ENCODE measurements around the gene MYLK.

MYLK gene

GRCh38 chr3:123638936-123639689 lies 245.0 kb downstream of the MYLK start:
- no peak for TF ChIP-seq GABPA (IDR thresholded peaks at IDR 0.05; ENCODE audit: low read depth)
- no peak for TF ChIP-seq POLR2AphosphoS5 (IDR thresholded peaks at IDR 0.05; ENCODE audit: low read depth)
- no peak for TF ChIP-seq REST (IDR thresholded peaks at IDR 0.05; ENCODE audit: insufficient replicate concordance, low read depth)
- TF ChIP-seq CTCF (IDR thresholded peaks at IDR 0.05; ENCODE audit: insufficient read depth, low read length), result no peak
- TF ChIP-seq SPI1 (IDR thresholded peaks at IDR 0.05; ENCODE audit: borderline replicate concordance, low read depth), result no peak
- DNase-seq (ENCODE audit: low read depth in 1 of 2, low spot score in 1 of 2), result no peak
- Histone ChIP-seq H3K27me3 (ENCODE audit: insufficient read depth, poor library complexity, severe bottlenecking) (no peaks in the 10 kb centered on the region), H3K27ac (replicated peaks) (no peak overlapping the region), H3K4me3 (replicated peaks; ENCODE audit: insufficient read depth, low read length) (no peak overlapping the region)

DNA sequence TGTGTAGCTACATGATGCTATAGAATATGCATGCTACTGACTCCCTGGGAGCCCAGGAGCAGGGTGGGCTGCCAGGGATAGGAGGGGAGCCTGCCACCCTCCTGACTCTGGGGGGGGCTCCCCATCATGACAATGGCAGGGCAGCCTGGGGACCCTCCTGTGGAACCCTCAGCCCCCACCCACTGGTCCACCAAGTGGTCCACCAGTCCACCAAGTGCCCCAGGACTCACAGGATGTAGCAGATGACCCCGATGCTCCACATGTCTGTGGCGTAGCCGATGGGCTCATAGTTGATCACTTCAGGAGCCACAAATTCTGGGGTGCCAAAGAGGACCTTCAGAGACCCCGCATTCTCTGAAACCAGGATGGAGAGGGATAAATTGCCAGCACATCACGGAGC lies 246.3 kb downstream of the MYLK start:
- TF ChIP-seq CTCF (IDR thresholded peaks at IDR 0.05; ENCODE audit: insufficient read depth, low read length) (no peak), GABPA (IDR thresholded peaks at IDR 0.05; ENCODE audit: low read depth) (no peak), POLR2AphosphoS5 (IDR thresholded peaks at IDR 0.05; ENCODE audit: low read depth) (no peak), SPI1 (IDR thresholded peaks at IDR 0.05; ENCODE audit: borderline replicate concordance, low read depth) (no peak), REST (IDR thresholded peaks at IDR 0.05; ENCODE audit: insufficient replicate concordance, low read depth) (no peak)
- DNase-seq (ENCODE audit: low read depth in 1 of 2, low spot score in 1 of 2), result no peak
- no peaks in the 10 kb centered on the region for H3K27me3 ChIP-seq (ENCODE audit: insufficient read depth, poor library complexity, severe bottlenecking)
- H3K27ac ChIP-seq (replicated peaks), result no peak overlapping the region
- H3K4me3 ChIP-seq (replicated peaks; ENCODE audit: insufficient read depth, low read length), result no peak overlapping the region

GRCh38 chr3:123637131-123637530 lies 247.0 kb downstream of the MYLK start:
- Histone ChIP-seq H3K27me3 (ENCODE audit: insufficient read depth, poor library complexity, severe bottlenecking) (no peaks in the 10 kb centered on the region), H3K27ac (replicated peaks) (no peak overlapping the region), H3K4me3 (replicated peaks; ENCODE audit: insufficient read depth, low read length) (no peak overlapping the region)
- no peak for DNase-seq (ENCODE audit: low read depth in 1 of 2, low spot score in 1 of 2)
- TF ChIP-seq CTCF (IDR thresholded peaks at IDR 0.05; ENCODE audit: insufficient read depth, low read length), result no peak
- no peak for TF ChIP-seq GABPA (IDR thresholded peaks at IDR 0.05; ENCODE audit: low read depth)
- TF ChIP-seq REST (IDR thresholded peaks at IDR 0.05; ENCODE audit: insufficient replicate concordance, low read depth), result no peak
- no peak for TF ChIP-seq SPI1 (IDR thresholded peaks at IDR 0.05; ENCODE audit: borderline replicate concordance, low read depth)
- TF ChIP-seq POLR2AphosphoS5 (IDR thresholded peaks at IDR 0.05; ENCODE audit: low read depth), result no peak

Measured in HL-60 (cell line).